Suppressor macrophage (primary cell): ENCODE measurements around the gene TAF1D.

Experiments used
- DNase-seq, 4 experiments: peaks; one replicate each; pipeline ENCODE4 v3.0.0-alpha.2; 2020 to 2022

TAF1D gene

DNA sequence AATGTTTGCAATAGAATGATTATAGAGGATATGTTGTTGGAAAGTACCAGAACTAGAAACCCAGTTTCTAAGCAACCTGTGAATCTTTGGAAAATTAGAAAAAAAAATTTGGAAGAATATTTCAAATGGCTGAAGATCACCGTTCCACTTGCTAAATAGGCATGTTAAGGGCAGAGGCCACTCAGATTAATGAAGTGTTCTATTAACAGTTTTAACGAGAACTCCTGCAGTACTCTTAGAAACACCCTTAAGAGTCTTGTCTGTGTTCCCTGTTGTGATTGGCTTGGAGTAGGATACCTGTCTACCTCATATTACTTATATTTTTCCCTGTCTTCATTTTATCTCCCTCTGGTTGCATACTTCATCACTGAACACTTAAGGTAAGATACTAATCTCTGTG lies 4.8 kb upstream of the TAF1D start:
- no peak for DNase-seq

GRCh38 chr11:93745005-93745755 lies 3.9 kb upstream of the TAF1D start:
- DNase-seq, result peak in 2 of 4 experiments; percentile 11 to 15

GRCh38 chr11:93744669-93745004 lies 3.3 kb upstream of the TAF1D start:
- no peak for DNase-seq

DNA sequence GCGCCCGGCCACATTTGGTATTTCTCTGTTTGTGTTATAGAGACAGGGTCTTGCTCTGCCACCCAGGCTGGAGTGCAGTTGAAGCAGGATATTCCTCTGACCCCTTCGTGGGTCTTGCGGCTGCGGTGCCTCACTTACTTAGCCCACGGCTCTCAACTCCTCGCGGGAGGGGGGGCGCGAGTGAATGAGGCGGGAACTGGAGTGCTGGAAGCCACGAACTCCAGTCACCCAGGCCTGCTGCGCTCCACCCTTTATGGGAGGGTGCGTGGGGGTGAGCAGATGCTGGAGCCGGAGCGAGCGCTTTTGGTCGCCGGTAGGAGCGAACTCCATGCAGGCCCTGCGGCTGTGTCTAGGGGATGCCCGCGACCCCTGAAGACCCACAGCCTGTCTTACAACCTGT lies 2.0 kb upstream of the TAF1D start:
- DNase-seq, result no peak

DNA sequence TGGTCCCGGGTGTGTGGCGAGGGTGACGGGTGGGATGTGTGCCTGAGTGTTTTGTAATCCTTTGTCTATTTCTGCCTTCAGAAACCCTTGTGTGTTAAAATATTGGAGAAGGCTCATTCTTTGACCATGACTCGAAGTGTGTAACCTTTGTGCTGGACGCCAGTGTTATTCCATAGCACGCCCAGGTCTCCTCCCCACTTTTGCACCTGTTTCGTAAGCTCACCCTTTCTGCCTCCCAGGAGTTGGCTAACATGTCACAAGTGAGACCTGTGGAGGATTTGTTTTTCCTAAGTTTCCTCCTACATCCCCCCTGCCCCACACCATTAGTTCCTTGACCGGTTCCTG lies 559 bp upstream of the TAF1D start:
- DNase-seq, result peak in 3 of 4 experiments; percentile 64 to 70 (median 67)

- peak; percentile 74 to 89 (median 88) for DNase-seq
Observed at GRCh38 chr11:93740730-93741093, 583 bp downstream of the TAF1D start.

DNA sequence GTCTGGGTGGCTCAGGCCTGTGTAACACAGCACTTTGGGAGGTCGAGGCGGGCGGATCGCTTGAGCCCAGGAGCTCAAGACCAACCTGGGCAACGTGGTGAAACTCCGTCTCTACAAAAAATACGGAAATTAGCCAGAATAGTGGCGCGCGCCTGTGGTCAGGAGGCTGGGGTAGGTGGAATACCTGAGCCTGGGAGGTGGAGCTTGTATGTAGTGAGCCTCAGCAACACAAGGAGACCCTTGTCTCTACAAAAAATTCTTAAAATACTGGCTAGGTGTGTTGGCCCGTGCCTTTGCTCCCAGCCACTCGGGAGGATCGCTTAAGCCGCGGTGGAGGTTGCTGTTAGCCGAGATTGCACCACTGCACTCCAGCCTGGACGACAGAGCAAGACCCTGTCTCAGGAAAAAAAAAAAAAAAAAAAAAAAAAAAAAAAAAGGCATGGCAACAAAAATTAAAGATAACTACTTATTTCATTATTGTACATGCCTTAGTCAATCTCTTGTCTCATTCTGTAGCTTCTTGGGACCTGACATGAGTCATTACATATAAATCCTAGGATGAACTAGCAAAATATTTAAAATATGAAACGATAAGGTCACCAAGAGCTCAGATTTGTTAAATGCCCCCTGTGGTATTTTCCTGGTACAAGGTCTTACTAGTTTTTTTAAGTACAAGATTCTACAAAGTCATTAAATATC lies 1.1 kb downstream of the TAF1D start:
- peak in 2 of 4 experiments; percentile 9 to 17 for DNase-seq

GRCh38 chr11:93738647-93739081 lies 2.6 kb downstream of the TAF1D start:
- no peak for DNase-seq

- DNase-seq, result no peak
Observed at GRCh38 chr11:93737904-93738612, 3.2 kb downstream of the TAF1D start.

DNA sequence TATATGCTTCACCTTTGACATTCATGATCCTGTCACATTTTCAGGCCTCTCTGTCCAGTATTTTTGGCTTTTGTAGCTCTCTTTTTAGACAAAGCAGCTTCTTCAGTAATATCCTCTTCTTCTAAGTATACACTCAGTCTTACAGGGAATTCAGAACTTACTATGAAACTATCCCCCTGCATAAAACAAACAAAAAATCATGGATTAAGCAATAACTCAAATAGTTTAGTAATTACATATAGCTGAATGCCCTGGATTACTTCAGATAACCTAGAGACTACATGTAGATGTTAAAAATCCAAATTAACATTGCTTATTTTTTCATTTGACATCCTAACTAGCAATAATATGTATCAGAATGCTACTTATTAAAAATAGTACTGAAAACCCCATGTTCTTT lies 5.2 kb downstream of the TAF1D start:
- no peak for DNase-seq

GRCh38 chr11:93735627-93736026 lies 5.7 kb downstream of the TAF1D start:
- no peak for DNase-seq

DNA sequence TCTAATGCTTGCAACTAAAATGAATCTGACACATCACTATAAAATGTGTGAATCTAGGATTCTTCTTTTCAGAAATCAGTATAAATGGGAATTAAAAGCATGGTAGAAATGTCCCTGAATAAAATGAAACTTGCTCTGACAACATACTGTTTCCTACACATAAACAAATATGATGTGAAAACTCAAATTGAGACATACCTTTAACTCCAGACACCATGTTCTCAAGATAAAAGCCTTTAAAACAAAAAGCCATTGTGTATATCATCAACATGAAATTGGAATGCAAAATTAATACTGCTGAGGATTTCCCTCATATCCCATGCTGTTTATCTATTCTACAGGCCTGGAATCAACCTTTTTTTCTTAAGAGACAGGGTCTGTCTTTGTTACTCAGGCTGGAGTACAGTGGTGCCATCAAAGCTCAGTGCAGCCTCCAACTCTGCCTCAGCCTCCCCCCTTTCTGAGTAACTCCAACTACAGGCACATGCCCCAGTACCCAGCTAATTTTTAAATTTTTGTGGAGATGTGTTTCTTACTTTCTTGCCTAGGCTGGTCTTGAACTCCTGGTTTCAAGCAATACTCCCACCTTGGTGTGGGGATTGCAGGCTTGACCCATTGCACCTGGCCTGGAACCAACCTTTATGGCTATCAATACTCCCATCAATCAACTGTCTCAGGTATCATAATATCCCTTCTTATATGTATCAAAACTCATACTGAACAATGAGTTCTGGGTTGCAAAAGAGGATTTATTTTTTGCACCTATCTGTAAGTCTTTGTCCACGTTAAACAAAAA lies 6.7 kb downstream of the TAF1D start:
- DNase-seq, result no peak

DNA sequence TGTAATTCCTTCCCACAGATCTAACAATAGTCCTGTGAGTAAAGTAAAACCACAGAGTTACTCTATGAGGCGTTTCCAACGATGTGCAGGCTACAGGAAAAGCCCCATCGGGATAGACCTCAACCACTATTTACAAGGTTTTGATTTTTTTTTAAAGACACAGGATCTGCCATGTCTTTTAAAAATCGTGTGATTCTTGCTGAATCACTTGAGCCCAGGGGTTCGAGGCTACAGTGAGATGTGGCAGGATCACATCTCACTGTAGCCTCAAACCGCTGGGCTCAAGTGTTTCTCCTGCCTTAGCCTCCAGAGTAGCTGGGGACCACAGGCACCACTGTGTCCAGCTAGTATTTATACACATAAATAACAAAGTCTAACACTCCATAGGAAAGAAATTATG lies 7.8 kb downstream of the TAF1D start:
- no peak for DNase-seq

DNA sequence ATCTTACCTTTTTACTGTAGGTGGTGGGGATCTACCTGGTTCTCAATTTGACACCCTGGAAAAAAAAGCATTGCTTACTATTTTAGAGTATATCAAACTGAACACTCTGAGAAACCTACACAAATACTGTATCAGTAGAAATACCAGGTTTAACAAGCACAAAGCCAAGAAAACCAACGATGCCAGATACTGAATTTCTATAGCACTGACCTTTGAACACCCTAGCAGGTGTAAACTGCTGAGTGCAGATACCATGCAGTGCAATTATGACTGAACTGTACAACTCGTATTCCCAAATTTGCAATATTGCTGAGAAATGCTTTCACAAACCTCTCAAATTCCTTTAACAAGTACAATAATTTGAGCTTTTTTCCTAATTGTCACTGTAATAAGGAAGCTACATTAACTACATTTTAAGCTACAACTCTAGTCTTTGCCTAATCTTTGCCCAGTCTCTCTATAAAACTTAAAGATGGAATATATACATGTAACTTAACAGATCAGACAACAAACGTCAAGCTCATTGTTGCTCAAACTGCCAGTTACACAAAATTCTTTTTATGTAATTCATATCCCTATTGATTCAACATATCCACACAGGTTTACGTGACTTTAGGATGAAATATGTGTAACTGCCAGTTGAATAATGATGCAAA lies 8.9 kb downstream of the TAF1D start:
- DNase-seq, result no peak

DNA sequence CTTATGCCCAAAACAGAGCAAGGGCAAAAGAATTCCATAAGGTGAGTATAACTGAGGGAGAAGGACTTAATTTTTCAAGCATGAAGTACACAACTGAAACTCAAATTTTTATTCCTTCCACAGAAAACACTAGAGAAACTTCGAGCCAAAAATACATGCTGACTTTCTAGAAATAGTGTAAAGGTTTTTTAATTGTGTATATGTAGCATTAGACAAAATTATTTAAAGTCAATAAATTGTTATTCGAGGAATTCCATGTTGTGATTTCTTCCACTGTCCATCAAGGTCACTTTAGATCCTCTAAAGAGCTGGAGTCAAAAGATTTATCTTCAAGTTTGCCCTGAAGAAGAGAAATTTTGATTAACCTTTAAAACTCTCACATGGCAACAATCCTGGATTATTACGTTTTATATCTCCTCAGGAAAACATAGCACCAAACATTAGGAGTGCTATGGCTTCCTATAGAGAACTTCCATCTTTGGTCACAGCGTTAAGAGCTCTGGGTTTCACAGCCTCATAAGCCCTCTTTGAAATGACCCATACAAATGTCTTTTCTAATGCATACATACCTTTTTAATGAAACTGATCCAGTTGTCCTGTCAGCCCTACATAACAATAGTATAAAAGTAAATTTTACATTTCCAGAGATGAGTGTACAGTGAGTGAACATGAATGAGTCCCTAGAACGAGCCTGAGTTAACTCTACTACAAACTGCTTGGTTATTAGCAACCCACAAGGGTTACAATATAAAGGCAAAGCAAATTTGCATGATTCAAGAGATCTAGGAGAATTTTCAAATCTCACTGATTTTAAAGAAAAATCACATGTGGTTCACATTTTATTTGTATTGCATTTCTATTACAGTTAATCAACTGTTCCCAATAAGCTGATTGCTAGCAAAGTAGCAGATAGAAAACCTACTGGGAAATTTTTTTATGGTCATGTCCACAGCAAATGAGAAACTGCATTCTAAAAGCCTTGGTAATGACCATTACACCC lies 10.9 kb downstream of the TAF1D start:
- DNase-seq, result no peak

GRCh38 chr11:93729129-93729616 lies 12.1 kb downstream of the TAF1D start:
- DNase-seq, result no peak

DNA sequence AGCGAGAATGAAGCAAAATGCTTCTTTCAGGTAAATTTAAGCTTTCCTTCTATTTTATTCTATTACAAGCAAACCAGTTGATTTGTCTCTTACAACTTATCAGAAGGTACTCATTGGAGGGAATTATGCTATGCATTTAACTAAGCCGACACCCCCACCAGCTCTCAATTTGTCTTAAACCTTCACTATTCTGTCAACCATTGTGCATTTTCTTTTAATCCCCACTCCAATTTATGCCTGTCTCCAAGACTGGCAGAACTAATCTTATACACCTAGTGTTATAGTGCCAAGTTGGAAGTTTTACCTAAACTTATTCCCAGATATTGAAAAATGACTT lies 12.5 kb downstream of the TAF1D start:
- no peak for DNase-seq

GRCh38 chr11:93727985-93728791 lies 13.1 kb downstream of the TAF1D start:
- no peak for DNase-seq

DNA sequence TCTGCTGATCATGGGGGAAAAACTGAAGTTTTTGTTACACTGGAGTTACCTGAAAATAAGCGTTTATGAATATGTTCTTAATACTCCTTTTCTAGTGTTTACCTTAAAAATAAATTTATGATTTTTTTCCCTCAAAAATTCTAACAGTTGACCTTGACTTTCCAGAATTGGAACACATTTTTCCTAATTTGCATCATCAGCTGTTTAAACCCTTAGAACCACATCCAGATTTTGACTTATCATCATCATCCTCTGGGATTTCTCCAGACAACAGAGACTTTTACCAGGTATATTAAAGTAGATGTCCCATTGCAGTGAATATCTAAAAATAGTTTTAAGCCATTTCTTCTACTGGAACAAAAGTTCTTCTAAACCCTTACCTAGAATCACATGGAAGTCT lies 17.2 kb downstream of the TAF1D start:
- DNase-seq, result no peak

- DNase-seq, result no peak
Observed at GRCh38 chr11:93720522-93720921, 20.8 kb downstream of the TAF1D start.
